ENCODE measurements around the gene CDKN2B-AS1. TPM values are rescaled to one million over a fixed set of nuclear protein-coding genes. Genes with fewer than 3 reads are reported as not detected.

Gene CDKN2B-AS1
- total and polyA plus RNA-seq, 8 donors: 0.18 to 1.6 (median 0.36) TPM

GRCh38 chr9:22078081-22078480, 83.5 kb downstream of the CDKN2B-AS1 start:
- Histone ChIP-seq H3K27me3 (no peaks in the 10 kb centered on the region), H3K27ac (no peak overlapping the region), H3K4me3 (no peak overlapping the region), H3K4me1 (no peaks in the 10 kb centered on the region), H3K9me3 (no peaks in the 10 kb centered on the region), H3K36me3 (no peaks in the 10 kb centered on the region)
- DNase-seq (no peak), ATAC-seq (no peak)
- intact Hi-C loops (cut with DNase I): no loop called here
- TF ChIP-seq CTCF (IDR thresholded peaks at IDR 0.05): no peak

- no peak overlapping the region for H3K27ac ChIP-seq
- peaks cover 0 to 4% of the 10 kb centered on the region in 2 donors for H3K4me1 ChIP-seq
- DNase-seq (no peak), ATAC-seq (peak; percentile 71)
- no peaks in the 10 kb centered on the region for H3K36me3 ChIP-seq
- H3K4me3 ChIP-seq: no peak overlapping the region
- H3K9me3 ChIP-seq: no peaks in the 10 kb centered on the region
- intact Hi-C loops (cut with DNase I): no loop called here
- H3K27me3 ChIP-seq: no peaks in the 10 kb centered on the region
- TF ChIP-seq CTCF (IDR thresholded peaks at IDR 0.05): no peak
Measured at GRCh38 chr9:22079873-22080341, 85.3 kb downstream of the CDKN2B-AS1 start.

- no peak for DNase-seq
Measured at GRCh38 chr9:22084336-22085035, 89.9 kb downstream of the CDKN2B-AS1 start.

GRCh38 chr9:22088053-22088716, 93.6 kb downstream of the CDKN2B-AS1 start:
- DNase-seq (no peak), ATAC-seq (peak; percentile 23)
- Histone ChIP-seq H3K4me3 (no peak overlapping the region), H3K36me3 (no peaks in the 10 kb centered on the region), H3K27ac (no peak overlapping the region), H3K27me3 (no peaks in the 10 kb centered on the region), H3K9me3 (peaks cover 0 to 2% of the 10 kb centered on the region in 2 donors), H3K4me1 (peaks cover 0 to 4% of the 10 kb centered on the region in 2 donors)
- no peak for TF ChIP-seq CTCF (IDR thresholded peaks at IDR 0.05)
- intact Hi-C loops (cut with DNase I): no loop called here

More at GRCh38 chr9:22084336-22085035, 89.9 kb downstream of the CDKN2B-AS1 start:
- ATAC-seq: peak; percentile 78
- H3K27ac ChIP-seq: peak overlapping the region in 1 of 2 donors; percentile 15
- no peaks in the 10 kb centered on the region for H3K36me3 ChIP-seq
- intact Hi-C loops (cut with DNase I): no loop called here
- no peak for TF ChIP-seq CTCF (IDR thresholded peaks at IDR 0.05)
- no peaks in the 10 kb centered on the region for H3K9me3 ChIP-seq
- H3K4me3 ChIP-seq: no peak overlapping the region
- peaks cover 0 to 4% of the 10 kb centered on the region in 2 donors for H3K4me1 ChIP-seq
- H3K27me3 ChIP-seq: no peaks in the 10 kb centered on the region

- peaks cover 0 to 4% of the 10 kb centered on the region in 2 donors for H3K4me1 ChIP-seq
- H3K9me3 ChIP-seq: peaks cover 0 to 2% of the 10 kb centered on the region in 2 donors
- no peak for TF ChIP-seq CTCF (IDR thresholded peaks at IDR 0.05)
- H3K4me3 ChIP-seq: no peak overlapping the region
- no peaks in the 10 kb centered on the region for H3K27me3 ChIP-seq
- H3K36me3 ChIP-seq: no peaks in the 10 kb centered on the region
- intact Hi-C loops (cut with DNase I): no loop called here
- ATAC-seq (peak; percentile 41), DNase-seq (no peak)
- H3K27ac ChIP-seq: no peak overlapping the region
Measured at GRCh38 chr9:22088717-22089061, 94.1 kb downstream of the CDKN2B-AS1 start.
